NCI-H82 (cell line): ENCODE results near the gene EFNA2.

Source experiments
- DNase-seq: peaks from one replicate; lab custom pipeline; 2025; lab: John Stamatoyannopoulos, UW

EFNA2 gene

GRCh38 chr19:1260749-1261537 lies 24.7 kb upstream of the EFNA2 start:
- DNase-seq = peak; percentile 95

- peak; percentile 47 for DNase-seq
These were observed 24.2 kb upstream of the EFNA2 start for GRCh38 chr19:1261538-1261797.

GRCh38 chr19:1261798-1262622 lies 23.7 kb upstream of the EFNA2 start:
- DNase-seq = no peak

- no peak for DNase-seq
These were observed 23.0 kb upstream of the EFNA2 start for GRCh38 chr19:1262623-1263123.

- no peak for DNase-seq
These were observed 22.5 kb upstream of the EFNA2 start for GRCh38 chr19:1263188-1263587.

GRCh38 chr19:1264801-1265614 lies 20.7 kb upstream of the EFNA2 start:
- DNase-seq = peak; percentile 46

GRCh38 chr19:1265615-1266128 lies 20.0 kb upstream of the EFNA2 start:
- peak; percentile 46 for DNase-seq

GRCh38 chr19:1266129-1266915 lies 19.4 kb upstream of the EFNA2 start:
- DNase-seq = peak; percentile 87

GRCh38 chr19:1266916-1267476 lies 18.7 kb upstream of the EFNA2 start:
- DNase-seq = peak; percentile 60

GRCh38 chr19:1267477-1268225 lies 18.0 kb upstream of the EFNA2 start:
- DNase-seq = peak; percentile 48

- DNase-seq = peak; percentile 58
These were observed 17.2 kb upstream of the EFNA2 start for GRCh38 chr19:1268226-1269064.

GRCh38 chr19:1269065-1269477 lies 16.6 kb upstream of the EFNA2 start, which contains the start of gene CIRBP:
TSS of gene CIRBP (plus strand) at chr19:1269332. CDS start at chr19:1270934, 1,602 bp downstream.
- DNase-seq = peak; percentile 99

- peak; percentile 82 for DNase-seq
These were observed 16.0 kb upstream of the EFNA2 start for GRCh38 chr19:1269478-1270212.

GRCh38 chr19:1270213-1270853 lies 15.3 kb upstream of the EFNA2 start:
- DNase-seq = no peak

- DNase-seq = no peak
These were observed 14.7 kb upstream of the EFNA2 start for GRCh38 chr19:1270854-1271527.

- DNase-seq = no peak
These were observed 13.9 kb upstream of the EFNA2 start for GRCh38 chr19:1271528-1272422.
